Lower leg skin (tissue), 4 donors: ENCODE measurements around the gene SLFN5. TPM values are rescaled to one million over a fixed set of nuclear protein-coding genes. Genes with fewer than 3 reads are reported as not detected.
"Not testable (repeated sequence)": the region's sequence is repeated elsewhere in the genome, so short reads cannot be mapped to it uniquely, and the experiment has no call there.

Source experiments
- DNase-seq, 2 donors: peaks; one replicate each; pipeline ENCODE4 v3.0.0-alpha.2; 2019; ENCODE audit warnings: low spot score in 2 of 2
- H3K4me3 ChIP-seq: fragments of 200-600 bp; sonication (generic); 2 replicates; pipeline ENCODE4 v1.5.1; 2017; ENCODE audit warnings: mild to moderate bottlenecking, low read depth; ENCODE audit not compliant: poor library complexity, severe bottlenecking
- POLR2A ChIP-seq, 2 donors: fragments of 450-650 bp; IDR thresholded peaks; one replicate each; pipeline ENCODE4 v1.6.1; 2016 to 2017; ENCODE audit warnings: antibody characterized with exemption in 2 of 2, mild to moderate bottlenecking in 1 of 2, moderate library complexity in 1 of 2
- WGBS, 2 donors: methylation state at CpG; one replicate each; pipeline ENCODE4 v1.1.5; 2018; 5-methylcytosine and 5-hydroxymethylcytosine counted together
- intact Hi-C: fragments of 100-400 bp; cut with DNase I; formaldehyde crosslinking; loops from one replicate; pipeline ENCODE4 v1.15.0; 2023; ENCODE audit warnings: low total_unique reads
- total RNA-seq, 4 donors: library from RNA; depleted of rRNA; stranded (reverse); fragments of >200 nt; gene quantifications; one replicate each; pipeline ENCODE4 v1.1.0, GENCODE V29; 2016
- TF ChIP-seq, protein P1 (sequence below), 3 donors: fragments of 450-650 bp; IDR thresholded peaks; one replicate each; pipeline ENCODE4 v1.5.1; 2016; ENCODE audit warnings: antibody characterized with exemption in 3 of 3, mild to moderate bottlenecking in 3 of 3, moderate library complexity in 2 of 3

The SLFN5 gene
- total RNA-seq: 10 to 100 TPM in 2 of 4 donors, 1 to 10 TPM in 2; 6.0 to 14.1 (median 11.2) TPM

DNA sequence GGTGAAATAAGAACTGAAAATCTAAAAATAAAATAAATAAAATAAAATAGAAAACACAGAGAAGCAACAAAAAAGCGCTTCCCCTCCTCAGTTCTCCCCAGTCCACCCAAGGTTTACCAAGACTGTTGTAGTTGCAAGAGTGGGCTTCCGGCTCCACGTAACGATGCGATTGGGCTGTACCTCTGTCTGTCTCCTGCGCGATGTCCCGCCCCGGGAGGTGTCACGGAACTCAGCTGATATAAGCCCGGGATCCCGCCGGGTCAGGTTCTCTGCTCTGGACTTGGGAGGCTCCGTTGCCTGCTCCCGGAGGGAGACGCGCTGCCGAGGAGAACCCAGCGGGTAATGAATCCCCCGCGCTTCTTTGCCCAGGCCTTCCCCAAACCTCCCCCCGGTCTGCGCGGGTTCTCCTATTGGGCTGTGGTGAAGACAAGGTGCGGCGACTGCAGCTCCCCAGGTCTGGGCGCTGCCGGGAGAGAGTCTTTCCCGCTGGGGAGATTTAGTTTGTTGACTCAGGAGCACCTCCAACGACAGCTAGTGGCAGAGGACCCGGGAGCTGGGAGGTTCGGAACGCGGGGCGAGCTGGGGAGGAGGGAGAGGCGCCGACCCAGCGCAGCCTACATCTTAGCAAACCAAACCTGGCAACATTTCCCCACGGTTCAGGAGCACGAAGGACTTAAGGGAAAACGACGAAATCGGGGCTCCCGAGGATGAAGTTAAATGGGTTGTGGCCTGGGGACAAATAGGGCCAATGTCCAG is at the start of gene SLFN5:
TSS of gene SLFN5 (plus strand) at position 268 of the 756 bp plus-strand sequence. CDS start 15,619 bp downstream, outside the sequence.
- 0 to 1% methylated on average over 43 of the region's 44 CpGs for WGBS, 2 donors
- intact Hi-C loops: no loop called here
- TF ChIP-seq, protein P1, sequence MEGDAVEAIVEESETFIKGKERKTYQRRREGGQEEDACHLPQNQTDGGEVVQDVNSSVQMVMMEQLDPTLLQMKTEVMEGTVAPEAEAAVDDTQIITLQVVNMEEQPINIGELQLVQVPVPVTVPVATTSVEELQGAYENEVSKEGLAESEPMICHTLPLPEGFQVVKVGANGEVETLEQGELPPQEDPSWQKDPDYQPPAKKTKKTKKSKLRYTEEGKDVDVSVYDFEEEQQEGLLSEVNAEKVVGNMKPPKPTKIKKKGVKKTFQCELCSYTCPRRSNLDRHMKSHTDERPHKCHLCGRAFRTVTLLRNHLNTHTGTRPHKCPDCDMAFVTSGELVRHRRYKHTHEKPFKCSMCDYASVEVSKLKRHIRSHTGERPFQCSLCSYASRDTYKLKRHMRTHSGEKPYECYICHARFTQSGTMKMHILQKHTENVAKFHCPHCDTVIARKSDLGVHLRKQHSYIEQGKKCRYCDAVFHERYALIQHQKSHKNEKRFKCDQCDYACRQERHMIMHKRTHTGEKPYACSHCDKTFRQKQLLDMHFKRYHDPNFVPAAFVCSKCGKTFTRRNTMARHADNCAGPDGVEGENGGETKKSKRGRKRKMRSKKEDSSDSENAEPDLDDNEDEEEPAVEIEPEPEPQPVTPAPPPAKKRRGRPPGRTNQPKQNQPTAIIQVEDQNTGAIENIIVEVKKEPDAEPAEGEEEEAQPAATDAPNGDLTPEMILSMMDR (IDR thresholded peaks at IDR 0.05): no peak
- TF ChIP-seq POLR2A (IDR thresholded peaks at IDR 0.05): peak in 1 of 2 donors; percentile 79
- peak; percentile 97 to 99 for DNase-seq
- H3K4me3 ChIP-seq: peak within 1 kb of the TSS; percentile 62

DNA sequence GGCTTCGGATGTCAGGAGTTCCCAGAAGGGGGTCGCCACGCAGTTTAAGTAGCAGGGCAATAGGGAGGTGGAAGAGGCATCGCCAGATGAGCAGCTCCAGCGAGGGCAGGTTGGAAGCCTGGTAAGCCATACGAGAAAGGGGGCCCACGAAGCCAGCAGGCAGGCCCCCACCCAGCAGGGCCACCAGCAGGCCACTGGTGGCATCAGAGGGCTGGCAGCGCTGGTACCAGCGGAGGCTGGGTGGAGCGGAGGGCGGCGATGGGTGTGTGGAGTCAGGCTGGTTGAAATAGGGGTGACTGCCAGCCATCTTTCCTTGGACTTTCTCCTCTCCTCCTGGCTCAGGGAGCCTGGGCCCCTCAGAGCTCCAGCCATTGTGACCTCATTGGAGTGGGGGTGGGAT is 48.9 kb upstream of the SLFN5 start, which contains the start of gene SLC35G3:
TSS of gene SLC35G3 (minus strand) at position 393 of the 400 bp plus-strand sequence. CDS start at position 307, 86 bp downstream.
- intact Hi-C loops, H3K4me3 ChIP-seq, DNase-seq: not testable (repeated sequence)
- whole genome bisulfite sequencing, 2 donors: 86 to 93% methylated on average over 12 of the region's 12 CpGs

DNA sequence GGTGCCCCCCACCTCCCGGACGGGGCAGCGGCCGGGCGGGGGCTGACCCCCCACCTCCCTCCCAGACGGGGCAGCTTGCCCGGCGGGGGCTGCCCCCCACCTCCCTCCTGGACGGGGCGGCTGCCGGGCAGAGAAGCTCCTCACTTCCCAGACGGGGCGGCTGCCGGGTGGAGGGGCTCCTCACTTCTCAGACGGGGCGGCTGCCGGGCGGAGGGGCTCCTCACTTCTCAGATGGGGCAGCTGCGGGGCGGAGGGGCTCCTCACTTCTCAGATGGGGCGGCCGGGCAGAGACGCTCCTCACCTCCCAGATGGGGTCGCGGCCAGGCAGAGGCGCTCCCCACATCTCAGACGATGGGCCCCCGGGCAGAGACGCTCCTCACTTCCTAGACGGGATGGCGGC is 47.8 kb upstream of the SLFN5 start:
- intact Hi-C loops, DNase-seq, H3K4me3 ChIP-seq: not testable (repeated sequence)
- WGBS, 2 donors: 89 to 97% methylated on average over 5 to 28 of the region's 31 CpGs

DNA sequence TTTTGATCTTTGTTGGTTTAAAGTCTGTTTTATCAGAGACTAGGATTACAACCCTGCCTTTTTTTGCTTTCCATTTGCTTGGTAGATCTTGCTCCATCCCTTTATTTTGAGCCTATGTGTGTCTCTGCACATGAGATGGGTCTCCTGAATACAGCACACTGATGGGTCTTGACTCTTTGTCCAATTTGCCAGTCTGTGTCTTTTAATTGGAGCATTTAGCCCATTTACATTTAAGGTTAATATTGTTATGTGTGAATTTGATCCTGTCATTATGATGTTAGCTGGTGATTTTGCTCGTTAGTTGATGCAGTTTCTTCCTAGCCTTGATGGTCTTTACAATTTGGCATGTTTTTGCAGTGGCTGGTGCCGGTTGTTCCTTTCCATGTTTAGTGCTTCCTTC is 40.3 kb upstream of the SLFN5 start:
- WGBS, 2 donors: 71 to 90% methylated on average over 2 of the region's 2 CpGs
- intact Hi-C loops, H3K4me3 ChIP-seq, DNase-seq: not testable (repeated sequence)

DNA sequence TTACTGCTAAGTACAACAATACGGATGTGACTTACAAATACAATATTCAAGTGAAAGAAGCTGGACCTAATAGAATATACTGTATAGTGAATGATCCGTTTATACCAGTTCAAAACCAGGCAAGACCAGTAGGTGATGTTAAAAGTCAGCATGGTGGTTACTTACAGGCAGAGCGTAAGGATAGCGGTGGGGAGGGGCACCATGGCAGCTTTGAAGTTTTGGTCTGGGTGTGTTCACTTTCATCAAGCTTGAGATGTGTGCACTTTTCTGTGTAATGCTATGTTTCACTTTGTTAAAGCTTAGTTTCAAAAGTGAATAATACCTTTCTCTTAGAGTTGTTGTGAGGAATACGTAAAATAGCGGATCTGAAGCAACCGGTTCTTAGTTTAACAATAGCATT is 32.1 kb upstream of the SLFN5 start:
- no peak for DNase-seq
- intact Hi-C loops: no loop called here
- WGBS, 2 donors: 85 to 86% methylated on average over 7 of the region's 7 CpGs
- TF ChIP-seq, protein P1 (IDR thresholded peaks at IDR 0.05): no peak
- no peak for TF ChIP-seq POLR2A (IDR thresholded peaks at IDR 0.05)
- H3K4me3 ChIP-seq: no peak overlapping the region

DNA sequence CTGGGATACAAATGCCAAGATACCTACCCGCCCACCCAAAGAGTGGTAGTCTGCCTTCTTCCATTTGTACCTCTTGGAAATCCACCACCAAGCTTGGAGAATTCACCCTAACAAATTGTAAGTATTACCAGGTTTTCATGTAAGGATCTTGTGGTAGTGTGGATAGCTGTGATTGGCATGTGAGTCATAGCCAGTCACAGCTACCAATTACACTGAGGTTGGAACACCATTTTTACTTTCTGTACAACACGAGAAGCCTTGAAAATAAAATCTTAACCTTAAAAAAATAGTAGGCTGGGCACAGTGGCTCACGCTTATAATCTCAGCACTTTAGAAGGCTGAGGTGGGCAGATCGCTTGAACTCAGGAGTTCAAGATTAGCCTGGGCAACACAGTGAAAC is 30.2 kb upstream of the SLFN5 start:
- intact Hi-C loops: no loop called here
- DNase-seq: no peak
- no peak overlapping the region for H3K4me3 ChIP-seq
- TF ChIP-seq, protein P1 (IDR thresholded peaks at IDR 0.05): no peak
- TF ChIP-seq POLR2A (IDR thresholded peaks at IDR 0.05): no peak
- WGBS, 2 donors: 85 to 86% methylated on average over 4 of the region's 4 CpGs

DNA sequence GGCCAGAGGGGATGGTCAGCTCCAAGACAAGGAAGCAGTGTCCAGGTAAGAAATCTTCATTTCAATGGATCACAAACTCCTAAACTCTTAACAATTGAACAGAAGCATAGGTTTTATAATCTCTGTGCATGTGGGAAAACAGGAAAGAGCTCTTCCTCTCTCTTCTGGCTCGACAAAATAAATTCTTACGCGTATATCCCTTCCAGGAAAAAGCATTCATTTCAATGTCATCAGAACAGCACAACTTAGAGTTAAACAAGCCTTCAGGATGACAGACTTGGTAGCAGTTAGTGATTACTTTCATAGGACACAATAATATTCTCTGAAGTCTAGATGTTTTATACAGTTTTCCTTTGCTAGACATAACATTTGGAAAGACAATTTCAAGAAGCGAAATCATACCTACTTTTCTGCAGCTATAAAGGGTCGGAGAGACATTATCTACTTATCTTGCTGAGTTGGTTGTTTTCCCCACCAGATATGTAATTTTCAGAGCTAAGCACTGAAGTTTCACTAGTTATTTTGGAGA is 29.4 kb upstream of the SLFN5 start:
- WGBS, 2 donors: 69 to 75% methylated on average over 5 of the region's 5 CpGs
- intact Hi-C loops: no loop called here
- no peak for DNase-seq
- H3K4me3 ChIP-seq: no peak overlapping the region
- no peak for TF ChIP-seq POLR2A (IDR thresholded peaks at IDR 0.05)
- TF ChIP-seq, protein P1 (IDR thresholded peaks at IDR 0.05): no peak
